Stimulated activated naive CD4-positive, alpha-beta T cell treated with Interleukin-2 at 50 U/mL for 16 hours (primary cell): ENCODE data around the gene OLIG2.

ENCODE experiments used
- DNase-seq: peaks from one replicate; lab custom pipeline; 2025; lab: John Stamatoyannopoulos, UW

The OLIG2 gene

DNA sequence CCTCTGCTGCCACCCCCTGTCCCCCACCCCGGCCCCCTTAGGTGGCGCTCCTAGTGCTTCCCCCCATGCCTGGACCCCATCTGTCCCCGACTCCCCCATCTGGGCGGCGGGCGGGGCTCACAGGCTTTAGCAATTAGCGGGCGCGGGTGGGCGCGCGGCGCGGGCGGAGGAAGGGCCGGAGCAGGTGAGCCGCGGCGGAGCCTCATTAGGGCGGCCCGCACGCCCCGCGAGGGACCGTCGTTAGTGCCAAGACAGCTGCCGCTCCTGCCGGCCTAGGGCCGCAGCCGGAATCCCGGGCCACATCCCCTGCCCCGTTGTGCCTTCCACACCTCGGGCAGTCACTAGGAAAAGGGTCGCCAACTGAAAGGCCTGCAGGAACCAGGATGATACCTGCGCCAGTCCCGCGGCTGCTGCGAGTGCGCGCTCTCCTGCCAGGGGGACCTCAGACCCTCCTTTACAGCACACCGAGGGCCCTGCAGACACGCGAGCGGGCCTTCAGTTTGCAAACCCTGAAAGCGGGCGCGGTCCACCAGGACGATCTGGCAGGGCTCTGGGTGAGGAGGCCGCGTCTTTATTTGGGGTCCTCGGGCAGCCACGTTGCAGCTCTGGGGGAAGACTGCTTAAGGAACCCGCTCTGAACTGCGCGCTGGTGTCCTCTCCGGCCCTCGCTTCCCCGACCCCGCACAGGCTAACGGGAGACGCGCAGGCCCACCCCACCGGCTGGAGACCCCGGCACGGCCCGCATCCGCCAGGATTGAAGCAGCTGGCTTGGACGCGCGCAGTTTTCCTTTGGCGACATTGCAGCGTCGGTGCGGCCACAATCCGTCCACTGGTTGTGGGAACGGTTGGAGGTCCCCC, 7.6 kb downstream of the OLIG2 start:
- no peak for DNase-seq

- no peak for DNase-seq
Measured at GRCh38 chr21:33033961-33034413, 8.3 kb downstream of the OLIG2 start.

- DNase-seq = no peak
Measured at GRCh38 chr21:33035147-33035546, 9.4 kb downstream of the OLIG2 start.

DNA sequence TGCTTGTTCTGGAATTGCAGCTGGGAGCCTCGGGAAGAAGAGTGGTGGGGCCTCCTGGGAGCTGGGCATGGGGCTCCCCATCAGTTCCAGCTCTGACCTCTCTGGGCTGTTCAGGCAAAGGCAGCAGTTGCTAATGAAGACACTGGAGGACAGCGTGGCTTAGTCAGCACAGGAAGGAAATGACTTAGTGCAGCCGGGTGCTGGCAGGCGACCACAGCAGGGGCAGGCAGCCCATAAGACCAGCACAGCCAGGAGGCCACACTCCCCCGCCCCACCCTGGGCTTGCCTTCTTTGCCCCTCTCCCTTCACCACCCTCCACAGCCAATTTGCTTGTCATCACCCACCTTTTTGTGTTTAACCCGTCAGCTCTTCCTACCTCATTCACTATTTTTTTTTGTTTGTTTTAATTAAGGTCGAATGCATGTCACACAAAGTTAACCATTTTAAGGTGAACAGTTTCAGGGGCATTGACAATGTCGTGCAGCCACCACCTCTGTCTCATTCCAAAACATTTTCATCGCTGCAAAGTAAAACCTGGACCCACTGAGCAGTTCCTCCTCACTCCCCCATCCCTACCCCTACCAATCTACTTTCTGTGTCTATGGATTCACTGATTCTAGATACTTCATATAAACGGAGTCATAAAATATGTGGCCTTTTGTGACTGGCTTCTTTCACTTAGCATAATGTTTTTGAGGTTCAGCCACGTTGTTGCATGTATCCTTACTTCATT, 10.9 kb downstream of the OLIG2 start:
- no peak for DNase-seq

GRCh38 chr21:33037501-33037900, 11.8 kb downstream of the OLIG2 start:
- DNase-seq = no peak

DNA sequence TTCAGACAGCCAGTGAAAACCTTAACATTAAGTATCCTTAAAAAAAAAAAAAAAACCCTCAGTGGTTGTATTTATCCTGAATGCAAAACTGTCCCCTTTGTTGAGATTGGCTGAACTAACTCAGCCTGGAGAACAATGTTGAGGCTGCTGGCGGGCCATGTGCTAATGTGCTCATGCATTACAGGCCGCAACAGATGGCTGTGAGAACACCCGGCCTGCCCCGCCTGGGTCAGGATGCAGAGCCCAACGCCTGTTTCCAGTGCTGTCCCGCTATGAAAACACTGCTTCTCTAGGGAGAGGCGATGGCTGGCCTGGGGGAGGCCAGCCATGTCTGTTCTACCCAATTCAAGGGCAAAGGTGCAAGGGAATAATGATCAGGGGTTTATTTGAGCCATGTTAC, 13.8 kb downstream of the OLIG2 start:
- no peak for DNase-seq

- DNase-seq = no peak
Measured at GRCh38 chr21:33040215-33040614, 14.5 kb downstream of the OLIG2 start.

- no peak for DNase-seq
Measured at GRCh38 chr21:33041981-33042380, 16.2 kb downstream of the OLIG2 start.

DNA sequence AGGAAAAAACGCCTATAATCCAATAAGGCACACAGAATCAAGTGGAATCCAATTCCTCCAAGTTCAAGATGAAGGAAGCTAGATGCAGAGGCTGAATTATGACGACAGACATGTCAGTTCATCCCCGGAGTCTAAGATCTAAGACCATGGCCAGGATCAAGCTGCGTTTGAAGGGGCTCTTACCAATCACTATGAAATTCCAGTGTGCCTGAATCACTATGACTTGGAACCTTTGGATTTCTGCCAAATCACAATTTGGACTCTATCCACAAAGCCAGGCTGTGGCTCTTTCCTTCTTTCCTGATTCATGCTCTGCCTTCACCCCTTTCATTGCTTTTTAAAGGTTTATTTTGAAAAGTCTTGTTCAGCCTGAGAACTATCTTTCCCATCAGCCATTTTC, 17.1 kb downstream of the OLIG2 start:
- DNase-seq = no peak

GRCh38 chr21:33046455-33046854, 20.7 kb downstream of the OLIG2 start:
- no peak for DNase-seq

- no peak for DNase-seq
Measured at GRCh38 chr21:33047231-33047630, 21.5 kb downstream of the OLIG2 start.

GRCh38 chr21:33051925-33052324, 26.2 kb downstream of the OLIG2 start:
- DNase-seq = no peak

DNA sequence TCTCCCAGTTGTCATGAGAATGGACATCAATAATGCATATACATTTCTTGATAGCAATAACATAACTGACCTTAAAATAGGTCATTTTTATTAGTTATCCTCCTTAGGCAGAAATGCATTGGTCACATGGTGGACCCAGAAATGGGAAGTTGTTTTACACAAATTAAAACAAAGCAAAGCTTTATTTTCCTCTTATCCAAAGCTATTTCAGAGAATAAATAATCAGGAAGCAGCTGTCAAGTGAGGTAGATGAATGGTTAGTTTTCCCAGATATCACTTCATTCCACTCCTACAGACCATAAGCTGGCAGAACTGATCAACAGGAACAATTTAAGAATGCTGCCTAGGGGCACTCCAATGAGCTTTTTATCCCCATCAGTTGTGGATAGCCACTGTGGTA, 28.2 kb downstream of the OLIG2 start:
- no peak for DNase-seq

DNA sequence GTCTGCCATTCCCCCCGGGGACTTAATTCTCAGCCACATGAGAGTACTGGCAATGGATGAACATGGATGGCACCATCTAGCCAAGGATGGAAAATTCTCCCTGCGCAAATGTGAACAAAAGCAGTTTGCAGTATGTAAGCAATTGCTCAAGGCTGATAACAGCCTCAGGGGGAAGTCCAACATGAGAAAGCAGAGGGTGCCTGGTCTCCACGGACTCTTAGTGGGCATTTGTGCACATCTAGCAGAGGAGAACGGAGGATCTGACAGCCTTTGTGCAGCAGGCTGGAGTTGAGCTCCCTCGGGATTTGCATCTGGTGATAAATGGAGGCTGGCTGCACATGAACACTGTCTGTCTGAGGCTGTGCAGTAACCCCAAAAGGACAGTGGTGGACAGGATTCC, 30.3 kb downstream of the OLIG2 start:
- DNase-seq = no peak

- DNase-seq = no peak
Measured at GRCh38 chr21:33057385-33057940, 31.7 kb downstream of the OLIG2 start.

DNA sequence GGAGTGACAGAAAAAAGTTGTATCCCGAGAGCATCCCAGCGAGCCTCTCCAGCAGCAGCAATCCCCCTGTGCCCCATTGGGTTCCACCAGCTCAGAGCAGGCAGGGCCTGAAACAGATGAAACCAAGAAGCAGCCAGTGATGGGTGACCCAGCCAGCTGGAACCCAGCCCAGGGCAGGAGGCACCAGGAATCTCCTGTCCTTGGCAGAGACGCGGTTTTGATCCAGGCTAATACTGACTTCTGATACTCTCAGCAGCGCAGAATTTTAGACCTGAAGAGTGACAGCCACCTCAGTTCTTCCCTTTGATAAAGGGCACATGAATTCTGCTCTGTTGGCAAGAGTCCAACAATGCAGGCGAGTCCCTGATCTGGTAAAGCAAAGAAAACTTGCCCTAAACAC, 32.8 kb downstream of the OLIG2 start:
- no peak for DNase-seq

GRCh38 chr21:33058957-33059356, 33.2 kb downstream of the OLIG2 start:
- DNase-seq = no peak

GRCh38 chr21:33059380-33059841, 33.7 kb downstream of the OLIG2 start:
- DNase-seq = no peak

DNA sequence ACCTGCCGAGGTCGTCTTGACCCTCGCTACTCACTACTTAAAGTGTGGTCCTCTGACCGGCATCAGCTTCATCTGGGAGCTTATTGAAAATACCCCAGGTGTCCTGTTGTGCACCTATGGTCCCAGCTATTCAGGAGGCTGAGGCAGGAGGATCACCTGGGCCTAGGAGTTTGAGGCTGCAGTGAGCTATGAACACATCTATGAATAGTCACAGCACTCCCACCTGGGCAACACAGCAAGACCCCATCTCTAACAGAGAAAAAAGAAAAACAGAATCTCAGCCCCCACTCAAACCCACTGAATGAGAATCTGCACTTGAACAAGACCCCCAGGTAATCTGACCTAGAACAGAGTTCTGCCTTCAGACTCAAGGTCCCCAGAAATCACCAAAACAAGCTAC, 35.5 kb downstream of the OLIG2 start:
- DNase-seq = no peak

- no peak for DNase-seq
Measured at GRCh38 chr21:33063375-33063883, 37.7 kb downstream of the OLIG2 start.

DNA sequence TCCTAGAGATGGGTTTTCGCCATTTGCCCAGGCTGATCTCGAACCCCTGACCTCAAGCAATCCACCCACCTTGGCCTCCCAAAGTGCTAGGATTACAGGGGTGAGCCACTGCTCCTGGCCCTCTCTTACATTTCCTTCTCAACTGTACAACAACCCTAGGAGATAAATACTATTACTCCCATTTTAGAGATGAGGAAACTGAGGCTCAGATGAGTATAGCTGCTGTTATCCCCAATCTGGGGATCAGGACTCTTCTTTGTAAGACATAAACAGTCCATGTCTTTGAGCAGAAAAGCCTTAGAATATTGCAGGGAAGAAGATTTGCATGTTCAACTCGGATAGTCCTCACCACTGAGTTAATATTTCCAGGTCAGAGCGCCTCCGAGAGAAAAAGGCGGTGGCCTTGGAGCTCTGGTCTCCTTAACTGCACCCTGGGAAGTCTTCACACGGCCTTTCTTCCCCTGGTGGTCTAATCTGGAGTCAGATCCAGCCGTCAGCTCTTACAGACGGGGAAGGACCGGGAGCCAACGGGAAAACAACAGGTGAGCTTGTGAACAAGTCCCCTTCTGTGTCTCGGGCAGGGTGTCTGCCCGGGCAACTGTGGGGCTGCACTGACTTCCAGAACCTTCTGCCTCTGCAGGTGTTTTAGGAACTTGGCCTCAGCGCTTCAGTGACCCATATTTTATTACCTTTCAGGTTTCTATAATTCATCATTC, 38.3 kb downstream of the OLIG2 start:
- no peak for DNase-seq
